ENCODE results near the gene TCF7L1.

TCF7L1 gene

GRCh38 chr2:85264471-85264870 is 131.3 kb downstream of the TCF7L1 start:
- H3K4me3 ChIP-seq (ENCODE audit: low read depth, low read length) = no peak overlapping the region
- no peak for DNase-seq (ENCODE audit: low read depth)

GRCh38 chr2:85265304-85265703 is 132.1 kb downstream of the TCF7L1 start:
- no peak overlapping the region for H3K4me3 ChIP-seq (ENCODE audit: low read depth, low read length)
- no peak for DNase-seq (ENCODE audit: low read depth)

- no peak for DNase-seq (ENCODE audit: low read depth)
- no peak overlapping the region for H3K4me3 ChIP-seq (ENCODE audit: low read depth, low read length)
Measured at GRCh38 chr2:85266146-85267041, 133.2 kb downstream of the TCF7L1 start.

GRCh38 chr2:85269959-85270358 is 136.8 kb downstream of the TCF7L1 start:
- no peak for DNase-seq (ENCODE audit: low read depth)
- no peak overlapping the region for H3K4me3 ChIP-seq (ENCODE audit: low read depth, low read length)

GRCh38 chr2:85272357-85272756 is 139.2 kb downstream of the TCF7L1 start:
- H3K4me3 ChIP-seq (ENCODE audit: low read depth, low read length) = no peak overlapping the region
- DNase-seq (ENCODE audit: low read depth) = no peak

- DNase-seq (ENCODE audit: low read depth) = peak; percentile 64
- H3K4me3 ChIP-seq (ENCODE audit: low read depth, low read length) = no peak overlapping the region
Measured at GRCh38 chr2:85273738-85274731, 140.8 kb downstream of the TCF7L1 start.

GRCh38 chr2:85275984-85276540 is 142.9 kb downstream of the TCF7L1 start:
- H3K4me3 ChIP-seq (ENCODE audit: low read depth, low read length) = no peak overlapping the region
- no peak for DNase-seq (ENCODE audit: low read depth)

GRCh38 chr2:85276571-85277118 is 143.5 kb downstream of the TCF7L1 start:
- DNase-seq (ENCODE audit: low read depth) = no peak
- no peak overlapping the region for H3K4me3 ChIP-seq (ENCODE audit: low read depth, low read length)

- DNase-seq (ENCODE audit: low read depth) = peak; percentile 65
- no peak overlapping the region for H3K4me3 ChIP-seq (ENCODE audit: low read depth, low read length)
Measured at GRCh38 chr2:85277416-85278158, 144.4 kb downstream of the TCF7L1 start.

- peak overlapping the region; percentile 5 for H3K4me3 ChIP-seq (ENCODE audit: low read depth, low read length)
- no peak for DNase-seq (ENCODE audit: low read depth)
Measured at GRCh38 chr2:85278361-85278760, 145.2 kb downstream of the TCF7L1 start.

- no peak for DNase-seq (ENCODE audit: low read depth)
- no peak overlapping the region for H3K4me3 ChIP-seq (ENCODE audit: low read depth, low read length)
Measured at GRCh38 chr2:85281553-85281952, 148.4 kb downstream of the TCF7L1 start.

GRCh38 chr2:85282914-85283313 is 149.7 kb downstream of the TCF7L1 start:
- no peak for DNase-seq (ENCODE audit: low read depth)
- H3K4me3 ChIP-seq (ENCODE audit: low read depth, low read length) = no peak overlapping the region

GRCh38 chr2:85283641-85284040 is 150.4 kb downstream of the TCF7L1 start:
- H3K4me3 ChIP-seq (ENCODE audit: low read depth, low read length) = no peak overlapping the region
- DNase-seq (ENCODE audit: low read depth) = no peak

- no peak overlapping the region for H3K4me3 ChIP-seq (ENCODE audit: low read depth, low read length)
Measured at GRCh38 chr2:85286918-85287317, 153.7 kb downstream of the TCF7L1 start.

GRCh38 chr2:85287721-85288120 is 154.5 kb downstream of the TCF7L1 start:
- no peak overlapping the region for H3K4me3 ChIP-seq (ENCODE audit: low read depth, low read length)
- DNase-seq (ENCODE audit: low read depth) = no peak

More at GRCh38 chr2:85286918-85287317, 153.7 kb downstream of the TCF7L1 start:
- no peak for DNase-seq (ENCODE audit: low read depth)

GRCh38 chr2:85288244-85288725 is 155.1 kb downstream of the TCF7L1 start:
- H3K4me3 ChIP-seq (ENCODE audit: low read depth, low read length) = no peak overlapping the region

GRCh38 chr2:85291425-85292023 is 158.3 kb downstream of the TCF7L1 start:
- H3K4me3 ChIP-seq (ENCODE audit: low read depth, low read length) = no peak overlapping the region
- no peak for DNase-seq (ENCODE audit: low read depth)

More at GRCh38 chr2:85288244-85288725, 155.1 kb downstream of the TCF7L1 start:
- no peak for DNase-seq (ENCODE audit: low read depth)

GRCh38 chr2:85302121-85302520 is 168.9 kb downstream of the TCF7L1 start:
- no peak for DNase-seq (ENCODE audit: low read depth)
- no peak overlapping the region for H3K4me3 ChIP-seq (ENCODE audit: low read depth, low read length)
